ENCODE measurements around the gene IGF2BP3.

IGF2BP3 gene

GRCh38 chr7:23431702-23432199 is 38.5 kb downstream of the IGF2BP3 start (continued):
- TF ChIP-seq, protein P1, sequence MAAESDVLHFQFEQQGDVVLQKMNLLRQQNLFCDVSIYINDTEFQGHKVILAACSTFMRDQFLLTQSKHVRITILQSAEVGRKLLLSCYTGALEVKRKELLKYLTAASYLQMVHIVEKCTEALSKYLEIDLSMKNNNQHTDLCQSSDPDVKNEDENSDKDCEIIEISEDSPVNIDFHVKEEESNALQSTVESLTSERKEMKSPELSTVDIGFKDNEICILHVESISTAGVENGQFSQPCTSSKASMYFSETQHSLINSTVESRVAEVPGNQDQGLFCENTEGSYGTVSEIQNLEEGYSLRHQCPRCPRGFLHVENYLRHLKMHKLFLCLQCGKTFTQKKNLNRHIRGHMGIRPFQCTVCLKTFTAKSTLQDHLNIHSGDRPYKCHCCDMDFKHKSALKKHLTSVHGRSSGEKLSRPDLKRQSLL (tag by site-specific recombination; IDR thresholded peaks at IDR 0.05), result no peak
- TF ChIP-seq ZNF707 (tag by site-specific recombination; IDR thresholded peaks at IDR 0.05) (no peak), GFI1B (tag by site-specific recombination; IDR thresholded peaks at IDR 0.05) (no peak), ZNF473 (tag by site-specific recombination; IDR thresholded peaks at IDR 0.05) (no peak), YY1 (tag by site-specific recombination; IDR thresholded peaks at IDR 0.05) (no peak), ZNF214 (tag by site-specific recombination; IDR thresholded peaks at IDR 0.05; ENCODE audit: borderline replicate concordance) (no peak), ZNF623 (tag by site-specific recombination; IDR thresholded peaks at IDR 0.05) (no peak), ZNF626 (tag by site-specific recombination; IDR thresholded peaks at IDR 0.05) (no peak), SP7 (tag by site-specific recombination; IDR thresholded peaks at IDR 0.05) (0 out of 2 replicates have a peak, but pooled peaks have one; percentile 23), ZNF280D (tag by site-specific recombination; IDR thresholded peaks at IDR 0.05) (no peak), SCRT1 (tag by site-specific recombination; IDR thresholded peaks at IDR 0.05; ENCODE audit: borderline replicate concordance) (0 out of 2 replicates have a peak, but pooled peaks have one; percentile 22), ZNF169 (tag by site-specific recombination; IDR thresholded peaks at IDR 0.05) (no peak), ZNF148 (tag by site-specific recombination; IDR thresholded peaks at IDR 0.05; ENCODE audit: borderline replicate concordance) (no peak), ZNF350 (tag by site-specific recombination; IDR thresholded peaks at IDR 0.05) (no peak), SP3 (tag by site-specific recombination; IDR thresholded peaks at IDR 0.05) (no peak; the same call in 1 of the 2 replicates), ZNF433 (tag by site-specific recombination; IDR thresholded peaks at IDR 0.05; ENCODE audit: low read depth) (no peak), ZNF335 (tag by site-specific recombination; conservative IDR thresholded peaks at IDR 0.05) (0 out of 2 replicates have a peak, but pooled peaks have one; percentile 16), ZNF837 (tag by site-specific recombination; IDR thresholded peaks at IDR 0.05) (no peak), ZNF521 (tag by site-specific recombination; IDR thresholded peaks at IDR 0.05) (no peak), HOXD13 (CRISPR knock-in tag; IDR thresholded peaks at IDR 0.05; ENCODE audit: borderline replicate concordance) (no peak), RBAK (tag by site-specific recombination; IDR thresholded peaks at IDR 0.05) (no peak), KLF16 (tag by site-specific recombination; IDR thresholded peaks at IDR 0.05) (no peak), ZNF571 (tag by site-specific recombination; IDR thresholded peaks at IDR 0.05) (no peak), ZNF157 (tag by site-specific recombination; IDR thresholded peaks at IDR 0.05) (no peak), ZBTB7A (tag by site-specific recombination; IDR thresholded peaks at IDR 0.05; ENCODE audit: low read depth) (no peak), ZNF121 (tag by site-specific recombination; IDR thresholded peaks at IDR 0.05) (no peak), YY2 (tag by site-specific recombination; IDR thresholded peaks at IDR 0.05) (no peak), ZNF544 (tag by site-specific recombination; IDR thresholded peaks at IDR 0.05) (no peak), SP2 (tag by site-specific recombination; IDR thresholded peaks at IDR 0.05) (no peak), OSR2 (tag by site-specific recombination; IDR thresholded peaks at IDR 0.05) (peak; percentile 20; the same call in 1 of the 2 replicates)
- TF ChIP-seq, protein P2, sequence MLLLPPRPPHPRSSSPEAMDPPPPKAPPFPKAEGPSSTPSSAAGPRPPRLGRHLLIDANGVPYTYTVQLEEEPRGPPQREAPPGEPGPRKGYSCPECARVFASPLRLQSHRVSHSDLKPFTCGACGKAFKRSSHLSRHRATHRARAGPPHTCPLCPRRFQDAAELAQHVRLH (tag by site-specific recombination; IDR thresholded peaks at IDR 0.05), result 0 out of 2 replicates have a peak, but pooled peaks have one; percentile 28
- TF ChIP-seq, protein P3, sequence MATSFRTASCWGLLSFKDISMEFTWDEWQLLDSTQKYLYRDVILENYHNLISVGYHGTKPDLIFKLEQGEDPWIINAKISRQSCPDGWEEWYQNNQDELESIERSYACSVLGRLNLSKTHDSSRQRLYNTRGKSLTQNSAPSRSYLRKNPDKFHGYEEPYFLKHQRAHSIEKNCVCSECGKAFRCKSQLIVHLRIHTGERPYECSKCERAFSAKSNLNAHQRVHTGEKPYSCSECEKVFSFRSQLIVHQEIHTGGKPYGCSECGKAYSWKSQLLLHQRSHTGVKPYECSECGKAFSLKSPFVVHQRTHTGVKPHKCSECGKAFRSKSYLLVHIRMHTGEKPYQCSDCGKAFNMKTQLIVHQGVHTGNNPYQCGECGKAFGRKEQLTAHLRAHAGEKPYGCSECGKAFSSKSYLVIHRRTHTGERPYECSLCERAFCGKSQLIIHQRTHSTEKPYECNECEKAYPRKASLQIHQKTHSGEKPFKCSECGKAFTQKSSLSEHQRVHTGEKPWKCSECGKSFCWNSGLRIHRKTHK (tag by site-specific recombination; IDR thresholded peaks at IDR 0.05), result no peak
- TF ChIP-seq, protein P4, sequence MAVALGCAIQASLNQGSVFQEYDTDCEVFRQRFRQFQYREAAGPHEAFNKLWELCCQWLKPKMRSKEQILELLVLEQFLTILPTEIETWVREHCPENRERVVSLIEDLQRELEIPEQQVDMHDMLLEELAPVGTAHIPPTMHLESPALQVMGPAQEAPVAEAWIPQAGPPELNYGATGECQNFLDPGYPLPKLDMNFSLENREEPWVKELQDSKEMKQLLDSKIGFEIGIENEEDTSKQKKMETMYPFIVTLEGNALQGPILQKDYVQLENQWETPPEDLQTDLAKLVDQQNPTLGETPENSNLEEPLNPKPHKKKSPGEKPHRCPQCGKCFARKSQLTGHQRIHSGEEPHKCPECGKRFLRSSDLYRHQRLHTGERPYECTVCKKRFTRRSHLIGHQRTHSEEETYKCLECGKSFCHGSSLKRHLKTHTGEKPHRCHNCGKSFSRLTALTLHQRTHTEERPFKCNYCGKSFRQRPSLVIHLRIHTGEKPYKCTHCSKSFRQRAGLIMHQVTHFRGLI (tag by site-specific recombination; IDR thresholded peaks at IDR 0.05), result no peak

All from HEK293 (cell line).